ENCODE measurements around the gene CADM2.

Gene CADM2

GRCh38 chr3:85455561-85456200 is 496.9 kb downstream of the CADM2 start:
- Histone ChIP-seq H3K4me1 (ENCODE audit: control insufficient read depth in 5 of 5, insufficient read depth in 5 of 5, low read length in 5 of 5) (no peaks in the 10 kb centered on the region), H3K27me3 (ENCODE audit: control insufficient read depth in 5 of 5, insufficient read depth in 4 of 5, low read length in 5 of 5) (no peaks in the 10 kb centered on the region), H3K36me3 (ENCODE audit: control insufficient read depth in 5 of 5, insufficient read depth in 5 of 5, low read length in 5 of 5) (no peaks in the 10 kb centered on the region), H3K27ac (ENCODE audit: low read depth, low read length) (no peak overlapping the region), H3K4me3 (ENCODE audit: low read depth in 1 of 5, low read length in 5 of 5) (no peak overlapping the region), H3K9me3 (ENCODE audit: control insufficient read depth in 5 of 5, low read length in 5 of 5) (no peaks in the 10 kb centered on the region), H3K9ac (ENCODE audit: low read length in 5 of 5) (no peak overlapping the region)

- Histone ChIP-seq H3K9me3 (ENCODE audit: control insufficient read depth in 5 of 5, low read length in 5 of 5) (no peaks in the 10 kb centered on the region), H3K27ac (ENCODE audit: low read depth, low read length) (no peak overlapping the region), H3K4me3 (ENCODE audit: low read depth in 1 of 5, low read length in 5 of 5) (no peak overlapping the region), H3K4me1 (ENCODE audit: control insufficient read depth in 5 of 5, insufficient read depth in 5 of 5, low read length in 5 of 5) (no peaks in the 10 kb centered on the region), H3K36me3 (ENCODE audit: control insufficient read depth in 5 of 5, insufficient read depth in 5 of 5, low read length in 5 of 5) (no peaks in the 10 kb centered on the region), H3K9ac (ENCODE audit: low read length in 5 of 5) (no peak overlapping the region), H3K27me3 (ENCODE audit: control insufficient read depth in 5 of 5, insufficient read depth in 4 of 5, low read length in 5 of 5) (no peaks in the 10 kb centered on the region)
Observed at GRCh38 chr3:85474241-85474640, 515.5 kb downstream of the CADM2 start.

- Histone ChIP-seq H3K27me3 (ENCODE audit: control insufficient read depth in 5 of 5, insufficient read depth in 4 of 5, low read length in 5 of 5) (no peaks in the 10 kb centered on the region), H3K9me3 (ENCODE audit: control insufficient read depth in 5 of 5, low read length in 5 of 5) (no peaks in the 10 kb centered on the region), H3K4me3 (ENCODE audit: low read depth in 1 of 5, low read length in 5 of 5) (no peak overlapping the region), H3K36me3 (ENCODE audit: control insufficient read depth in 5 of 5, insufficient read depth in 5 of 5, low read length in 5 of 5) (no peaks in the 10 kb centered on the region), H3K4me1 (ENCODE audit: control insufficient read depth in 5 of 5, insufficient read depth in 5 of 5, low read length in 5 of 5) (no peaks in the 10 kb centered on the region), H3K27ac (ENCODE audit: low read depth, low read length) (no peak overlapping the region), H3K9ac (ENCODE audit: low read length in 5 of 5) (no peak overlapping the region)
Observed at GRCh38 chr3:85475346-85475745, 516.6 kb downstream of the CADM2 start.

- no peaks in the 10 kb centered on the region for H3K36me3 ChIP-seq (ENCODE audit: control insufficient read depth in 5 of 5, insufficient read depth in 5 of 5, low read length in 5 of 5)
- H3K27me3 ChIP-seq (ENCODE audit: control insufficient read depth in 5 of 5, insufficient read depth in 4 of 5, low read length in 5 of 5) = no peaks in the 10 kb centered on the region
- H3K4me1 ChIP-seq (ENCODE audit: control insufficient read depth in 5 of 5, insufficient read depth in 5 of 5, low read length in 5 of 5) = peaks cover 0 to 3% (median 0%) of the 10 kb centered on the region in 5 donors
- H3K27ac ChIP-seq (ENCODE audit: low read depth, low read length) = no peak overlapping the region
- H3K9me3 ChIP-seq (ENCODE audit: control insufficient read depth in 5 of 5, low read length in 5 of 5) = no peaks in the 10 kb centered on the region
- H3K4me3 ChIP-seq (ENCODE audit: low read depth in 1 of 5, low read length in 5 of 5) = no peak overlapping the region
- H3K9ac ChIP-seq (ENCODE audit: low read length in 5 of 5) = no peak overlapping the region
Observed at GRCh38 chr3:85476891-85477495, 518.2 kb downstream of the CADM2 start.

- H3K27me3 ChIP-seq (ENCODE audit: control insufficient read depth in 5 of 5, insufficient read depth in 4 of 5, low read length in 5 of 5) = no peaks in the 10 kb centered on the region
- peaks cover 0 to 5% (median 0%) of the 10 kb centered on the region in 5 donors for H3K4me1 ChIP-seq (ENCODE audit: control insufficient read depth in 5 of 5, insufficient read depth in 5 of 5, low read length in 5 of 5)
- no peaks in the 10 kb centered on the region for H3K9me3 ChIP-seq (ENCODE audit: control insufficient read depth in 5 of 5, low read length in 5 of 5)
- peak overlapping the region; percentile 27 for H3K27ac ChIP-seq (ENCODE audit: low read depth, low read length)
- H3K36me3 ChIP-seq (ENCODE audit: control insufficient read depth in 5 of 5, insufficient read depth in 5 of 5, low read length in 5 of 5) = no peaks in the 10 kb centered on the region
- H3K4me3 ChIP-seq (ENCODE audit: low read depth in 1 of 5, low read length in 5 of 5) = no peak overlapping the region
- H3K9ac ChIP-seq (ENCODE audit: low read length in 5 of 5) = peak overlapping the region in 4 of 5 donors; percentile 14 to 47 (median 24)
Observed at GRCh38 chr3:85481411-85482212, 522.8 kb downstream of the CADM2 start.

- H3K9ac ChIP-seq (ENCODE audit: low read length in 5 of 5) = peak overlapping the region in 2 of 5 donors; percentile 28 to 47
- no peak overlapping the region for H3K4me3 ChIP-seq (ENCODE audit: low read depth in 1 of 5, low read length in 5 of 5)
Observed at GRCh38 chr3:85482213-85482490, 523.4 kb downstream of the CADM2 start.

GRCh38 chr3:85483986-85484385 is 525.2 kb downstream of the CADM2 start:
- Histone ChIP-seq H3K27ac (ENCODE audit: low read depth, low read length) (no peak overlapping the region), H3K9ac (ENCODE audit: low read length in 5 of 5) (no peak overlapping the region), H3K9me3 (ENCODE audit: control insufficient read depth in 5 of 5, low read length in 5 of 5) (no peaks in the 10 kb centered on the region), H3K36me3 (ENCODE audit: control insufficient read depth in 5 of 5, insufficient read depth in 5 of 5, low read length in 5 of 5) (no peaks in the 10 kb centered on the region), H3K4me3 (ENCODE audit: low read depth in 1 of 5, low read length in 5 of 5) (no peak overlapping the region), H3K27me3 (ENCODE audit: control insufficient read depth in 5 of 5, insufficient read depth in 4 of 5, low read length in 5 of 5) (no peaks in the 10 kb centered on the region), H3K4me1 (ENCODE audit: control insufficient read depth in 5 of 5, insufficient read depth in 5 of 5, low read length in 5 of 5) (peaks cover 0 to 5% (median 0%) of the 10 kb centered on the region in 5 donors)

More at GRCh38 chr3:85482213-85482490, 523.4 kb downstream of the CADM2 start:
- H3K27ac ChIP-seq (ENCODE audit: low read depth, low read length) = peak overlapping the region; percentile 27
- no peaks in the 10 kb centered on the region for H3K36me3 ChIP-seq (ENCODE audit: control insufficient read depth in 5 of 5, insufficient read depth in 5 of 5, low read length in 5 of 5)
- peaks cover 0 to 5% (median 0%) of the 10 kb centered on the region in 5 donors for H3K4me1 ChIP-seq (ENCODE audit: control insufficient read depth in 5 of 5, insufficient read depth in 5 of 5, low read length in 5 of 5)
- no peaks in the 10 kb centered on the region for H3K9me3 ChIP-seq (ENCODE audit: control insufficient read depth in 5 of 5, low read length in 5 of 5)
- no peaks in the 10 kb centered on the region for H3K27me3 ChIP-seq (ENCODE audit: control insufficient read depth in 5 of 5, insufficient read depth in 4 of 5, low read length in 5 of 5)

- Histone ChIP-seq H3K9ac (ENCODE audit: low read length in 5 of 5) (no peak overlapping the region), H3K27me3 (ENCODE audit: control insufficient read depth in 5 of 5, insufficient read depth in 4 of 5, low read length in 5 of 5) (no peaks in the 10 kb centered on the region), H3K4me1 (ENCODE audit: control insufficient read depth in 5 of 5, insufficient read depth in 5 of 5, low read length in 5 of 5) (no peaks in the 10 kb centered on the region), H3K36me3 (ENCODE audit: control insufficient read depth in 5 of 5, insufficient read depth in 5 of 5, low read length in 5 of 5) (no peaks in the 10 kb centered on the region), H3K9me3 (ENCODE audit: control insufficient read depth in 5 of 5, low read length in 5 of 5) (no peaks in the 10 kb centered on the region), H3K4me3 (ENCODE audit: low read depth in 1 of 5, low read length in 5 of 5) (no peak overlapping the region), H3K27ac (ENCODE audit: low read depth, low read length) (no peak overlapping the region)
Observed at GRCh38 chr3:85487375-85487774, 528.6 kb downstream of the CADM2 start.

- no peak overlapping the region for H3K9ac ChIP-seq (ENCODE audit: low read length in 5 of 5)
- no peaks in the 10 kb centered on the region for H3K9me3 ChIP-seq (ENCODE audit: control insufficient read depth in 5 of 5, low read length in 5 of 5)
- no peaks in the 10 kb centered on the region for H3K4me1 ChIP-seq (ENCODE audit: control insufficient read depth in 5 of 5, insufficient read depth in 5 of 5, low read length in 5 of 5)
- no peak overlapping the region for H3K27ac ChIP-seq (ENCODE audit: low read depth, low read length)
- no peaks in the 10 kb centered on the region for H3K36me3 ChIP-seq (ENCODE audit: control insufficient read depth in 5 of 5, insufficient read depth in 5 of 5, low read length in 5 of 5)
- H3K27me3 ChIP-seq (ENCODE audit: control insufficient read depth in 5 of 5, insufficient read depth in 4 of 5, low read length in 5 of 5) = no peaks in the 10 kb centered on the region
- H3K4me3 ChIP-seq (ENCODE audit: low read depth in 1 of 5, low read length in 5 of 5) = no peak overlapping the region
Observed at GRCh38 chr3:85495602-85496001, 536.8 kb downstream of the CADM2 start.

- Histone ChIP-seq H3K36me3 (ENCODE audit: control insufficient read depth in 5 of 5, insufficient read depth in 5 of 5, low read length in 5 of 5) (no peaks in the 10 kb centered on the region), H3K4me1 (ENCODE audit: control insufficient read depth in 5 of 5, insufficient read depth in 5 of 5, low read length in 5 of 5) (no peaks in the 10 kb centered on the region), H3K27me3 (ENCODE audit: control insufficient read depth in 5 of 5, insufficient read depth in 4 of 5, low read length in 5 of 5) (no peaks in the 10 kb centered on the region), H3K4me3 (ENCODE audit: low read depth in 1 of 5, low read length in 5 of 5) (no peak overlapping the region), H3K27ac (ENCODE audit: low read depth, low read length) (no peak overlapping the region), H3K9ac (ENCODE audit: low read length in 5 of 5) (no peak overlapping the region), H3K9me3 (ENCODE audit: control insufficient read depth in 5 of 5, low read length in 5 of 5) (no peaks in the 10 kb centered on the region)
Observed at GRCh38 chr3:85498177-85498576, 539.4 kb downstream of the CADM2 start.

Data from subcutaneous abdominal adipose tissue (tissue), 5 donors.